Aorta (tissue), 5 donors: Measurements from ENCODE around the gene ZNF541. TPM values are rescaled to one million over a fixed set of nuclear protein-coding genes. Genes with fewer than 3 reads are reported as not detected.

Experiments used
- ATAC-seq: fragments of 200-7000 bp; cut with Tn5 transposase; one replicate; pipeline ENCODE4 v1.9.1; 2022; ENCODE audit warnings: moderate library complexity; ENCODE audit not compliant: low FRiP score
- DNase-seq, 2 donors: peaks; one replicate each; pipeline ENCODE4 v3.0.0-alpha.2; 2020
- H3K27ac ChIP-seq, 2 donors: one replicate each; pipeline ENCODE4 v1.5.1; 2013; ENCODE audit warnings: low read length in 2 of 2, mild to moderate bottlenecking in 2 of 2, moderate library complexity in 2 of 2, control low read depth in 1 of 2, inconsistent platforms in 1 of 2, low read depth in 1 of 2
- H3K27me3 ChIP-seq, 2 donors: one replicate each; pipeline ENCODE4 v1.6.1; 2013; ENCODE audit warnings: control low read depth in 1 of 2, low read length in 1 of 2, mild to moderate bottlenecking in 1 of 2, moderate library complexity in 1 of 2; ENCODE audit not compliant: insufficient read depth in 2 of 2, control insufficient read depth in 1 of 2
- H3K36me3 ChIP-seq, 2 donors: one replicate each; pipeline ENCODE4 v1.6.1; 2013; ENCODE audit warnings: control low read depth in 1 of 2, low read length in 1 of 2, mild to moderate bottlenecking in 1 of 2; ENCODE audit not compliant: insufficient read depth in 2 of 2, control insufficient read depth in 1 of 2
- H3K4me1 ChIP-seq, 2 donors: one replicate each; pipeline ENCODE4 v1.6.1; 2013; ENCODE audit warnings: low read length in 2 of 2, control low read depth in 1 of 2, mild to moderate bottlenecking in 1 of 2, moderate library complexity in 1 of 2; ENCODE audit not compliant: insufficient read depth in 2 of 2, control insufficient read depth in 1 of 2
- H3K4me3 ChIP-seq, 2 donors: one replicate each; pipeline ENCODE4 v1.5.1; 2013; ENCODE audit warnings: low read length in 2 of 2, control low read depth in 1 of 2, mild to moderate bottlenecking in 1 of 2
- H3K9me3 ChIP-seq: one replicate; pipeline ENCODE4 v1.6.1; 2013; ENCODE audit warnings: mild to moderate bottlenecking, low read length; ENCODE audit not compliant: control insufficient read depth
- WGBS, 2 donors: extraction: QIAGEN DNeasy Blood & Tissue Kit; methylation state at CpG; one replicate each; pipeline ENCODE4 v1.1.7; 2013; 5-methylcytosine and 5-hydroxymethylcytosine counted together
- intact Hi-C, 2 donors: fragments of 100-400 bp; cut with DNase I; formaldehyde crosslinking; loops; one replicate each; pipeline versions ENCODE4 v1.14.2 to v1.15.0; 2022
- polyA plus RNA-seq, 2 donors: library from polyadenylated mRNA; stranded (reverse); fragments of 200-250 nt; gene quantifications; one replicate each; pipeline ENCODE4 v1.2.3, GENCODE V29; 2013
- total RNA-seq, 2 donors: library from RNA; stranded (reverse); fragmentation: NEBNext Ultra II Directional; extraction: Animal tissue kit (Norgen Biotek cat#: 25700); gene quantifications; one replicate each; pipeline ENCODE4 v1.2.1, GENCODE V29; 2021
- donor health status: healthy with polysubstance abuse.
- donor health status: Bipolar disorder and iron deficiency.
- donor health status: DM: no; HTN: no; CAD: no.
- donor health status: DM: no; HTN: no; CAD: no.
- donor health status: DM: yes; HTN: yes; CAD: no.

Gene ZNF541
- total and polyA plus RNA-seq, 4 donors, result 0.13 to 0.38 (median 0.30) TPM; not detected in 1

DNA sequence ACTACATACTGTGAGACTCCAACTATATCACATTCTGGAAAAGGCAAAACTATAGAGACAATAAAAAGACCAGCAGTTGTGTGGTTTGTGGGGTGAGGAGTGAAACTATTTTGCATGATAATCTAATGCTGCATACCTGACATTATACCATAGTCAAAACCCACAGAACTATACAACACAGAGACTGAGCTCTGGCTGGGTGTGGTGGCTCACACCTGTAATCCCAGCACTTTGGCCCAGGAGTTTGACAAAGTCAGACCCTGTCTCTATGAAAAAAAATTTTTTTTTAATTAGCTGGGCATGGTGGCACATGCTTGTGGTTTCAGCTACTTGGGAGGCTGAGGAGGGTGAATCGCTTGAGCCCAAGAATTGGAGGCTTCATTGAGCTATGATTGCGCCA lies 11.9 kb downstream of the ZNF541 start:
- intact Hi-C loops, result no loop called here
- Histone ChIP-seq H3K4me1 (no peaks in the 10 kb centered on the region), H3K4me3 (no peak overlapping the region), H3K36me3 (no peaks in the 10 kb centered on the region), H3K9me3 (no peaks in the 10 kb centered on the region), H3K27ac (no peak overlapping the region), H3K27me3 (no peaks in the 10 kb centered on the region)
- no peak for DNase-seq
- 93 to 98% methylated on average over 2 of the region's 2 CpGs for WGBS, 2 donors
- ATAC-seq, result no peak

DNA sequence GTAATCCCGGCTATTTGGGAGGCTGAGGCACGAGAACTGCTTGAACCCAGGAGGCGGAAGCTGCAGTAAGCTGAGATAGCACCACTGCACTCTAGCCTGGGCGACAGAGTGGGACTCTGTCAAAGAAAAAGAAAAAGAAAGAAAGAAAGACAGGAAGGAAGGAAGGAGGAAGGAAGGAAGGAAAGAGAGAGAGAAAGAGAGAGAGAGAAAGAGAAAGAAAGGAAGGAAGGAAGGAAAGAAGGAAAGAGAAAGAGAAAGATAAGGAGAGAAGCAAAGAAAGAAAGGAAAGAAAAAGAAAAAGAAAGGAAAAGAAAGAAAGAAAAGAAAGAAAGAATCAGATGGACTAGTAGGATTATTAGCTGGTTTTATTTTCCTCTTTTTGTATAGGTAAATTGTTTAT lies 22.8 kb downstream of the ZNF541 start:
- no peaks in the 10 kb centered on the region for H3K4me1 ChIP-seq
- no peak for DNase-seq
- no peak for ATAC-seq
- no peak overlapping the region for H3K27ac ChIP-seq
- WGBS, 2 donors, result 87 to 89% methylated on average over 4 of the region's 4 CpGs
- intact Hi-C loops, result no loop called here
- no peaks in the 10 kb centered on the region for H3K27me3 ChIP-seq
- H3K9me3 ChIP-seq, result no peaks in the 10 kb centered on the region
- H3K36me3 ChIP-seq, result no peaks in the 10 kb centered on the region
- no peak overlapping the region for H3K4me3 ChIP-seq

DNA sequence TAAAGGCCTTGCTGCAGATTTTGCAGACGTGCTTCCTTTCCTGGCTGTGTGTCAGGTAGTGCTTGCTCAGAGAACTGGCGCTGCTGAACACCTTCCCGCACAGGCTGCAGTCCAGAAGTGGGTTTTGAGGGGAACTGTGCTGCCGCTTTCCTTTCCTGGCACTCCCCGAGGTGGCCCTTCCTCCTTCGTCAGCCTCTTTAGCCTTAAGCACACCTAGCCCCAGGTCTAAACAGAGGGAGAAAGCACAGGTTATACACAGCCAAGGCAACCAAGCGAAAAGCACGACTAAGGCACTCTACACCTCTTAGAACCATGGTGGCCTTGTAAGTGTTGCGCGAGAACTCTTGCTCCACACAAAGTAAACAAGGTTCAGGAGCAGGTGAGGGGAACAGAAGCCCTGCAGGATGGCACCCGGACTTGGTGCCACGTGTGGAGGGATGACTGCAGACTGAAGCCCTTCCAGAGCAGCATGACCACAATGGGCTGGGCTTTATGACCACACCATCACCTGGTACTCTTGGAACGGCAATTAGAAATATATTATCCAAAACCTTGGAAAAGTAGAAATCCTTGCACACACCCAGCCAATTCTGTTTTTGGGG lies 23.6 kb downstream of the ZNF541 start:
- Histone ChIP-seq H3K9me3 (no peaks in the 10 kb centered on the region), H3K4me3 (no peak overlapping the region), H3K27me3 (no peaks in the 10 kb centered on the region), H3K4me1 (no peaks in the 10 kb centered on the region), H3K36me3 (no peaks in the 10 kb centered on the region), H3K27ac (no peak overlapping the region)
- no peak for ATAC-seq
- DNase-seq, result no peak
- WGBS, 2 donors, result 77 to 78% methylated on average over 13 of the region's 13 CpGs
- intact Hi-C loops, result no loop called here

DNA sequence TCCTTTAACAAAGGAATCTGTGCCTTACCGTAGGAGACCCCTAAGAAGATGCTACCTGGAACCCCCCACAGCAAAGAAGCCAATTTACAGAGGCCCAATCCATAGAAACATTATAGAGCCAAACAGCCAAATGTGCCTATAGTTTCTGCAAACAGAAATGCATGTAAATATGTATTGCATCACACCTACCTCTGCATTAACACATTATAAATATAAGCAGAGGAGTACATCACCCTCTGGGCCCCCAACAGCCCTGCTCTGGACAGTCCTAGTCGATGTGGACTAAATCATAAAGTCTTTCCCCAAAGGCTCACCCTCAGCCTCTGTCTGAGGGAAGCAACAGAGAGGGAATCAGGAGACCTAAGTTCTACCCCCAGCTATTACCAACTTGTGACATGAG lies 25.7 kb downstream of the ZNF541 start:
- WGBS, 2 donors, result 72 to 77% methylated on average over 2 of the region's 2 CpGs
- no peaks in the 10 kb centered on the region for H3K9me3 ChIP-seq
- no peak overlapping the region for H3K4me3 ChIP-seq
- H3K36me3 ChIP-seq, result no peaks in the 10 kb centered on the region
- H3K27ac ChIP-seq, result no peak overlapping the region
- no peak for ATAC-seq
- intact Hi-C loops, result no loop called here
- DNase-seq, result no peak
- H3K4me1 ChIP-seq, result no peaks in the 10 kb centered on the region
- H3K27me3 ChIP-seq, result no peaks in the 10 kb centered on the region

DNA sequence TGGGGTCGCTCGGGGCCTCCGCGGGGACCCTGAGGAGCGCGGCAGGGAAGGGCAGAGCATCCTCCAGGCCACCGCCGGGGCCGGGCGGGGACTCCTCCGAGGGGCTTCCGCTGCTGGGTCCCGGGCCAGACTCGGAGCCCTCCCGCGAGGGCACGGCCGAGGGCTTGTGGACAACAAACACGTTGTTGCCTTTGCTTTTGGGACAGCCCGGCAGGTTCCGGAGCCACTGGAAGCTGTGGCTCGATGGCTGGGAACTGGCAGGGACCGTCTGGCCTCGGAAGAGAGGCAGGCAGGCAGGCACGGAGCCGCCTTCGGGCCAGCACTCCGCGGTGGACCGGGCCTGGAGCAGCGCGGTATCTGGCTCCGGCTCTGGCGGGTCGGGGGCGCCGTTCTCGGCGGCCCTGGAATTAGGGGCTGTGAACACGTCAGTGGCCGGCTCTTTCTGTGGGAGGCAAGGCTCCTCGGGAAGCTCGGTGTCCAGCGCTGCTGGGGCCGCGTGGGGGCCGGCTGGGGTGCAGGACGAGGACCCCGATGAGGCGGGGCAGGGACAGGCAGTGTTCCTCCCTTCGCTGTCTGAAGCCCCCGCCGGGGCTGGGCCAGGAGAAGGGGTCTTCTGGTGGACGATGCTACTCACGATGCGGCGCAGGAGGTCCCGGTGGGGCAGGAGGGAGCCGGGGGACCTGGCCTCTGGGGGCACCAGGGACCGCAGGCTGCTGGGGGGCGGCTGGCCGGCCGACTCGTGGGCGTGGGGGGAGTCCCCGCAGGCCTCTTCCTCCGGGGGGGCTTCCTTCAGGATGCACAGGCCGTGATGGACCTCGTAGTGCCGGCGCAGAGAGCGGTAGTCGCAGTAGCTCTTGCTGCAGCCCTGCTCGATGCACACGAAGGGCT lies 27.6 kb downstream of the ZNF541 start:
- Histone ChIP-seq H3K4me1 (no peaks in the 10 kb centered on the region), H3K4me3 (no peak overlapping the region), H3K36me3 (no peaks in the 10 kb centered on the region), H3K27me3 (no peaks in the 10 kb centered on the region), H3K27ac (no peak overlapping the region), H3K9me3 (no peaks in the 10 kb centered on the region)
- DNase-seq, result peak in 1 of 2 donors; percentile 74
- intact Hi-C loops, result no loop called here
- WGBS, 2 donors, result 17 to 21% methylated on average over 75 of the region's 75 CpGs
- ATAC-seq, result no peak

DNA sequence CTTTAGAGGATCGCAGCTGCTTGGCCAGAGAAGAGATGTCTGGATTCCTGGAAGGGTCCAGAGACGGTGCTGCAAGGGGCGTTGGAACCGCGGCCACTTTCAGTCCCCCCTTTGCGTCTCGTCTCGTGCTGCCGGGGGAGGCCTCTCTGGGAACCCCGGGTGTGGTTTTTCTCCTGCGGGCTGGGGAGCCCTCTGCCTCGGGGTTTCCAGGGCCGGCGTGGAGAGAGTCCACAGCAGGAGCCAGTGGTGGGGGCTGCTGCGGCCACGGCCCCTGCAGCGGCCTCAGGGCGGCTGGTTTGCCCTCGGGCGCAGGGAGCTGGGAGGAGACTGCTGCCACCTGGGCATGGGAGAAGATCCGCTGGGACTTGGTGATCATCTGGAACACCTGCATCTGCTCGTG lies 28.5 kb downstream of the ZNF541 start:
- DNase-seq (peak in 1 of 2 donors; percentile 61), ATAC-seq (no peak)
- 84 to 88% methylated on average over 22 of the region's 22 CpGs for WGBS, 2 donors
- Histone ChIP-seq H3K4me1 (no peaks in the 10 kb centered on the region), H3K27ac (no peak overlapping the region), H3K27me3 (no peaks in the 10 kb centered on the region), H3K9me3 (no peaks in the 10 kb centered on the region), H3K36me3 (no peaks in the 10 kb centered on the region), H3K4me3 (no peak overlapping the region)
- intact Hi-C loops, result no loop called here

DNA sequence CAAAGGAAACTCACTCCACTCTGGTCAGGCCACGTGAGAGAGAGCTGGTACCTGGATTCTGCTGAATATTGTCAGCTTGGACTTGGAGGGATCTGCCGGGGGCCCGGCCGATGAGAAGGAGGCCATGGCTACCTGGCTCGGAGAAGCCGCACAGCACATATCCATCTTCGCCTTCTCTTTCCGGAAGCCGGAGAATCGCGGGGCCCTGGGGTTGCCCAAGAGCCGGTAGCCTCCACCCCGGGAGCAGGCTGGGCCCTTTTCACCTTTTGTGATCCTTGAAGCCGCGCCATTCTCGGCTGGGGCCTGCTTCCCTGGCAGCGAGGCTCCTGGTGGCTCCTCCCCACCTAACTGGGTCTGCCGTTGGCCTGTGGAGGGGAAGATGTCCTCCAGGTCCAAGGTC lies 28.9 kb downstream of the ZNF541 start:
- H3K9me3 ChIP-seq, result no peaks in the 10 kb centered on the region

DNA sequence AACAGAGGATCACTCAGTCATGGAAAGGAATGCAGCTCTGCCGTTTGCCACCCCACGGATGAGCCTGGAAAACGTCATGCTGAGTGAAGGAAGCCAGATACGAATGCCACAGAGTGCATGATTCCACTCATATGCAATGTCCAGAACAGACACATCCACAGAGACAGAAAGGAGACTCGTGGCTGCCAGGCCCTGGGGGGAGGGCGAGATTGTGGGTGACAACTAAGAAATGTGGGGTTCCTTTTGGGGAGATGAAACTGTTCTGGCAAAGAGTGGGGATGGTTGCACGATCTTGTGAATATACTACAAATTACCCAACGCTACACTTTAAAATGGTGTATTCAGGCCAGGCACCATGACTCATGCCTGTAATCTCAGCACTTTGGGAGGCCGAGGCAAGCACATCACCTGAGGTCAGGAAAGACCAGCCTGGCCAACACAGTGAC lies 30.9 kb downstream of the ZNF541 start:
- 71 to 76% methylated on average over 9 of the region's 9 CpGs for WGBS, 2 donors
- no peaks in the 10 kb centered on the region for H3K27me3 ChIP-seq
- no peak overlapping the region for H3K27ac ChIP-seq
- intact Hi-C loops, result no loop called here
- no peaks in the 10 kb centered on the region for H3K36me3 ChIP-seq
- ATAC-seq (no peak), DNase-seq (no peak)
- no peaks in the 10 kb centered on the region for H3K4me1 ChIP-seq
- no peaks in the 10 kb centered on the region for H3K9me3 ChIP-seq
- H3K4me3 ChIP-seq, result no peak overlapping the region

More for the DNA sequence above, 28.9 kb downstream of the ZNF541 start:
- no peak for ATAC-seq
- Histone ChIP-seq H3K36me3 (no peaks in the 10 kb centered on the region), H3K4me1 (no peaks in the 10 kb centered on the region), H3K27me3 (no peaks in the 10 kb centered on the region), H3K4me3 (no peak overlapping the region), H3K27ac (no peak overlapping the region)
- intact Hi-C loops, result no loop called here
- no peak for DNase-seq
- 89 to 90% methylated on average over 18 of the region's 18 CpGs for WGBS, 2 donors

DNA sequence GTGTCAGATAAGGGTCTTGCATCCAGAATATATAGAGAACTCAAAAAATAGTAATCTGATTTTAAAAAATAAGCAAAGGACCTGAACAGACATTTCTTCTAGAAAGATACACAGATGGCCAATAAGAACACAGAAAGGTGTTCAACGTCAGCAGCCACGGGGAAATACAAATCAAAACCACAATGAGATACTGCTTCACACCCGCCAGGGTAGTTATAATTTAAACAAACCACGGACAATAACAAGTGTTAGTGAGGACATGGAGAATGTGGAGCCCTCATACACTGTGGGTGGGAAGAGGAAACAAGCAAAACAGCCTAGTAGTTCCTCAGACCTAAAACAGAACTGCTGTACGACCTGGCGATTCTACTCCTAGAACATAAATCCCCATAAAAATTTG lies 31.4 kb downstream of the ZNF541 start:
- no peak for ATAC-seq
- WGBS, 2 donors, result 81 to 86% methylated on average over 6 of the region's 6 CpGs
- intact Hi-C loops, result no loop called here
- DNase-seq, result peak in 1 of 2 donors; percentile 2
- no peak overlapping the region for H3K27ac ChIP-seq
- H3K27me3 ChIP-seq, result no peaks in the 10 kb centered on the region
- no peaks in the 10 kb centered on the region for H3K4me1 ChIP-seq
- no peaks in the 10 kb centered on the region for H3K9me3 ChIP-seq
- H3K36me3 ChIP-seq, result no peaks in the 10 kb centered on the region
- no peak overlapping the region for H3K4me3 ChIP-seq
